Stimulated activated naive CD4-positive, alpha-beta T cell treated with Interleukin-2 at 50 U/mL for 16 hours (primary cell): ENCODE measurements around the gene UCP3.
"Not testable (repeated sequence)": the region's sequence is repeated elsewhere in the genome, so short reads cannot be mapped to it uniquely, and the experiment has no call there.

Source experiments
- DNase-seq: peaks from one replicate; lab custom pipeline; 2025; lab: John Stamatoyannopoulos, UW

UCP3 gene

DNA sequence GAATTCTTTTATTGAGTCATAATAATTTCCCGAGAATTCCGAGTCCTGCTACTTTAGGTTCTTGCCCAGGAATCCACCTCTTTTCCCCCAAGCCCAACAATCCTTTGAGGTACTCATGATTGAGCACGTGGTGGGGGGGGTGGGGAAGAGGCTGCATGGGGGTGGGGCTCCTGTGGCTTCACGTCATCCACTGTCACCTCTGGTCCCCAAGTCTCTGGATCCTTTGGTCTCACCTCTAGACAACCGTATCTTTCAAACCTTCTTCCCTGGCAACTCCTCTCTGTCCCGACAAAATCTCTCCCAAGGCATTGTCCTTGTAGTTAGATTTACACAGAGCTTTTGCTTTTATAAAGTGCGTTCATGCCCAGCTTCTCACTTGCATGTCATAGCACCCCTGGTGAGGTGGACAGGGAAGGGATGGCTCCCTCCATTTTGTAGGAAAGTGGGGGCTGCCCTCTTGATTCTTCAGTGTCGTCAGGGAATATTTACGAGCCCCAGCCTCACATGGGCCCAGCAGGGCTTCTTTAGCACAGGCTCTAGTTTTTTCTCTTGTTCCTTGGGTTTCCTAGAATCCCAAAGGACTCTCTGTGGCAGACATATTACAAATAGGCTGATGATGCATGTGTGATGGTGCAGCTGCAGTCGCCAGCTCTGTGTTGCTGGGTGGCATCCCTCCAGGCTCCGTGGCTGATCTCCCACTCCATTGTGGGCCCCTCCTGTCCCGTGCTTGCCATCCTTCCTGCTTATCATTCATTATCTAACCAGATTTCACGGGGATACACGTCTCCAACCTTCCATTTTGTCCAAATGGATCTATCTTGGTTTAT, 8.4 kb downstream of the UCP3 start:
- no peak for DNase-seq

DNA sequence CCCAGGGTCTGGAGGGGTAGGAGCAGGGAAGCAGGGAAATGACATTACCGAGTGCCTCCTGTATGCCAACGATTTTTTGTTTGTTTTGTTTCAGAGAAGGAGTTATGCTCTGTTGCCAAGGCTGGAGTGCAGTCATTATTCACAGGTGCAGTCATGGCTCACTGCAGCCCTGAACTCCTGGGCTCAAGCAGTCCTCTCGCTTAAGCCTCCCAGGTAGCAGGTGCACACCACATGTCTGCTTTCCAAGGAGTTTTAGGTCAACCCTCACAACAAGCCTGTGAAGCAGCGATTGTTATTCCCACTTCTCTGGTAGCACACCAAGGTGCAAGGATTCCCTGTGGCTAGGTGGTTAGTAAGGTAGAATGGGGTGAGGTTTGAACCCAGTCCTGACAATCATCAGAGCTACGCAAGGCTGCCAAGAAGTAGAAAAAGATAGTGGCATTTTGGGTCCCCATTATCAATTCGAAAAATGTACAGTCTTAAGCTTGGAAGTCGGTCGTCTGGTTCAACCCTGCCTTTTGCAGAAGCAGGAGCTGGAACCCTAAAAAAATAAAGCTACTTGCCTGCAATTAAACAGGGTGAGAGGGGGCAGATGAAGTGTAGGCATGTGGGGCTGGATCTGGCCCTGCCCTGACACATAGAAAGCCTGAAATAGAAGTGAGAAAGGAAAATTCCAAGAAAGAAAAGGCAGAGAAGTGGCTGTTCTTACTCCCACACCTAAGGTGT, 9.1 kb downstream of the UCP3 start:
- no peak for DNase-seq

DNA sequence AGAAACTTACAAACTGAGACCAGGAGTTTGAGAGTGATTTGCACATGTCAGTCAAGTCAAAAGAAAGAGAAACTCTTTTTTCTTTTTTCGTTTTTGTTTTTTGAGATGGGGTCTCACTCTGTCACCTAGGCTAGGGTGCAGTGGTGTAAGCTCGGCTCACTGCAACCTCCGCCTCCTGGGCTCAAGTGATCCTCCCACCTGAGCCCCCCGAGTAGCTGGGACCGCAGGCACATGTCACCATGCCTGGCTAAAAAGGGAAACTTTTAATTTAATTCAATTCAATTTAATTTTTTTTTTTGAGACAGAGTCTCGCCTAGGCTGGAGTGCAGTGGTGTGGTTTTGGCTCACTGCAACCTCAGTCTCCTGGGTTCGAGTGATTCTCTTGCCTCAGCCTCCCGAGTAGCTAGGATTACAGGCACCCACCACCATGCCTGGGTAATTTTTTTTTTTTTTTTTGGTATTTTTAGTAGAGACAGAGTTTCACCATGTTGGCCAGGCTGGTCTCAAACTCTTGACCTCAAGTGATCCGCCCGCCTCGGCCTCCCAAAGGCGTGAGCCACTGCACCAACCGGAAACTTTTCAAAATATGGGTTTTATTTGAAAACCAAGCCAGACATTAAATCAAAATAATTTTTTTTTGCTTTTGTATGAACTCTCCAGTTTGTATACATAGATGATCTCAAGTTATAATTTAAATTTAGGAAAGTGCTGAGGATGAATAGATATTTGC, 9.9 kb downstream of the UCP3 start:
- DNase-seq = no peak

DNA sequence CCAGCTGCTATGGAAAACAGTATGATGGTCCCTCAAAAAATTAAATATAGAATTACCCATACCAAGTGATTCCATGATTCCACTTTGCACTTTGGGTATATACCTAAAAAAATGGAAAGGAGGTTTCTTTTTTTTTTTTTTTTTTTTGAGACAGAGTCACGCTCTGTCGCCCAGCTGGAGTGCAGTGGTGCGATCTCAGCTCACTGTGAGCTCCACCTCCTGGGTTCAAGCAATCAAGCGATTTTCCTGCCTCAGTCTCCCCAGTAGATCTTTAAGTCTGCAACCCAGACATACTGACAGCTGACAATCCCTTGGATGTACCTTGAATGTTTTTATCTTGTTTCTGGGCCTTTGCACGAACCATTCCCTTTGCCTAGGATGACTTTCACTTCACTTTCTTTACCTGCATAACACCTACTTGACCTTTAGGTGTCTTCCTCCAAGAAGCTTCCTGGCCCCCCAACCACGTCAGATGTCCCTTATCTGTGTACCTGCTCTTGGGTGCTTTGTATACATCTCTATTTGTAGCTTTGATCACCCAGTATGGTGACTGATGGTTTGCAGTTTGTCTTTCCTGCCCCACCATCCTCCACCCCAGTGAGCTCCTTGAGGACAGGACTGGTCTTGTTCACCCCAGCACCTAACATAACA, 11.6 kb downstream of the UCP3 start:
- no peak for DNase-seq

DNA sequence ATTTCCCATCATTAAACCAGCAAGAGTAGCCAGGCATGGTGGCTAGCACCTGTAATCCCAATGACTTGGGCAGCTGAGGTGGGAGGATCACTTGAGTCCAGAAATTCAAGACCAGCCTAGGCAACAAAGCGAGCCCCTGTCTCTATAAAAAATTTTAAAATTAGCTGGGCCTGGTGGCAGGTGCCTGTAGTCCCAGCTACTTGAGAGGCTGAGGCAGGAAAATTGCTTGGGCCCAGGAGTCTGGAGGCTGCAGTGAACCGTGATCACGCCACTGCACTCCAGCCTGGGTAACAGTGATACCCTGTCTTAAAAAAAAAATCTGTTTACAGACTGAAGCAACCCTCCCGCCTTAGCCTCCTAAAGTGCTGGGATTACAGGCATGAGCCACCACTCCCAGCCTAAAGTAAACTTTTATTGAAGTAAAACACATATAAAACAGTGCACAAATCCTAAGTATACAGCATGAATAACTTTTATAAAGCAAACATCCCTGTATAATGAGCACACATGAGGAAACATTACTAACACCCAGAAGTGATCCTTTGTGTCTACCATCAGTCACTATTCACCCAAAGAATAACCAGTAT, 12.6 kb downstream of the UCP3 start:
- DNase-seq = no peak

DNA sequence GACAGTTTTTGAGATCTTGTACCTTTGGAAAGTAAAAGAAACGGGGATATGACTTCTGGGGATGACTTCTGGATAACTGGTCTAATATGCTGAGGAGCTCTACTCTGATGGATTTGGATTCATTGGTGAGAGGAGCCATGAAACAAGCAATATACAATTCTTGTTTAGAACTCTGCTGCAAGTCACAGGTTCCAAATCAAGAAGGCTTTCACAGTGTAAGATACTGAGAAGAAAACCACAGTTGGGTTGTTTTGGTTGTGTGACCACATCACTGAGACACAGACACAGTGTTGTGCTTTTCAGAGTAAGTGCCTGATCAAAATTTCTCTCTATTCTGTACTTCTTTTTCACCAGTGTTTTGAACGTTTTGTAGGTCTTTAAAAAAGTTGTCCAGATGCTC, 13.2 kb downstream of the UCP3 start:
- no peak for DNase-seq

DNA sequence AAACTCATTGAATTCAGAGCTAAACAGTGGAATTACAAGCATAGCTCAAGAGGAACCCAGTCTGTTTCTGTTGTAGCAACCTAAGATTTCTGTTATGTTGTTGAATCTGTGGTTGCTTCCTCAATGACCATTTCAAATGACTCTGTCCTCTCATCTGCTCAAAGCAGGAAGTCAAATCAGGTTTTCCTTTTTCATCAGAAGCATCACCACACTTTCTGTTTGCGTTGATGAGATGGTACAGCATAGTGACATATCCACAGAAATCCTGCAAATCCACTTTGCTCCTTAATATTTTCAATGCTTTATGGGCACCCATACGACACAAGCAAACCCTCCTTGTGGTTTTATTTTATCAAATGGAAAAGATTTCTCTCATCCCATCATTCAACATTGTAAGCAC, 13.6 kb downstream of the UCP3 start:
- DNase-seq = no peak

DNA sequence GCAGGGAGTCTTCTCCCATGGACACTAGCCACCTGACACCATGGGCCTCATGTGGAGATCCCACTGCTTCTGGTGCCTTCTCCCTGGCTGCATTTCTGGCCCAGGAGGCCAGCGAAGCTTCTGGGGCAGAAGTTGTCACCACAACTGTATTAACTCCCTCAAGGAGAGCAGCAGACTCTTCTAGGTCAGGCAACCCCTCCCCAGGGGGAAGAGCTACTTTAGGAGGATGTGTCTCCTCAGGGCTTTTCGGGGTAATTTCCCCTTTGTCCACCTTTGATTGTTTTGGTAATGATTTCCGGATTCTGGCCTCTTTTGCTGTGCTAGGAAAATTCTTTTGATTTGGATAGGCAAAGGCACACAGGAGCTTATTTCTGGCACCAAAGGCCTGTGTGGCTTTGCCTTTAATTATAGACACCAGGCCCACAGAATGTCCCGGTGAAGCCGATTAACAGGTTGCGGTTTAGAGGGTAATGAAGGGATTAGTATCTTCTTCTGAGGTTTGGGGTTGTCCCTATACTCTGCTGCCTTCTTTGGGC, 17.3 kb downstream of the UCP3 start:
- DNase-seq = no peak

DNA sequence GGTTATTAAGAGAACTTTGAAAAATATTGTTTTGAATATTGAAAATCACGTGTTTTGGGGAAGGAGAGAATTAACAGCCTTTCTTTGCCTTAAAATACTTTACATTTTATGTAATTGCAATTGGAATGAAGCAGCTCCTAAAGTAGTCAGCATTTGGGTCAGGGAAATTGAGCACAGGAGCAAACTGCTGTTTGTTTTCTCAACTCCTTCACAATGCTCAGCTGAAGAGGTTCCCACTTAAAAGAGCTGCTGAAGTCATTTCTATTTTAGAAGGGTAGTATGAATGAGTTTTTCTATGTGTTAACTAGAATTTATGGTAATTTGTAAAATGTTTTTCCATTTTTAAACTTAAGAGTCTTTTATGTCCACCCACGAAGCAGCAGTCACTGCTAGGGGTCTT, 18.2 kb downstream of the UCP3 start:
- no peak for DNase-seq

DNA sequence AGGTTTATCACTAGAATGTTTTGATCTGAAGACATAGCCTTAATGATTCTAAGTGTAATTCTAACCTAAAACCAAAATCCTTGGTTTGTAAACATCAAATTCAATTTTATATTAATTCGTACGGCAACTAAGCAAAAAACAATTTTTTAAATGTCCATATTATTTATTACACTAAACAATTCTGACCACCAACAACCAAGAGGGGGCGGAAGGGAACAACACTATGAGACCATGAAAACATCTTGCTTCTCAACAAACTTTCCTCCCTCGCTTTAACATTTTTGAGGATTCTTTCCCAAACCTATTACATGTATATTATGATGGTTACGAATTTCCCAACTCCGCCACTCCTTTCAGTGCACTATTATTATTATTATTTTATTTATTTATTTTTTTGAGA, 19.7 kb downstream of the UCP3 start:
- DNase-seq = no peak

DNA sequence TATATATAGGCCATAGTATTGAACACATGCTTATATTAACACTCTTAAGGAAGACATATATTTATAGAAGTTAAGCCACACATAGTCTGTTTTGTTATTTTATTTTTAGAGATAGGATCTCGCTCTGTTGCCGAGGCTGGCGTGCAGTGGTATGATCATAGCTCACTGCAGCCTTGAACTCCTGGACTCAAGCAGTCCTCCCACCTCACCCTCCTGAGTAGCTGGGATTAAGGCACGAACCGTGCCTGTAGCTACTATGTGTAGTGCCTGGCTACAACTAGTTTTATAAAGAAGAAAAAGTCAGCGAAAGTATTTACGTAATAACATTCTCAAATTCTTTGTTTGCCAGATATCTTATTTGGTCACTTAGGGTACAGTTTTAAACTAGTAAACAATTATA, 20.7 kb downstream of the UCP3 start:
- no peak for DNase-seq

DNA sequence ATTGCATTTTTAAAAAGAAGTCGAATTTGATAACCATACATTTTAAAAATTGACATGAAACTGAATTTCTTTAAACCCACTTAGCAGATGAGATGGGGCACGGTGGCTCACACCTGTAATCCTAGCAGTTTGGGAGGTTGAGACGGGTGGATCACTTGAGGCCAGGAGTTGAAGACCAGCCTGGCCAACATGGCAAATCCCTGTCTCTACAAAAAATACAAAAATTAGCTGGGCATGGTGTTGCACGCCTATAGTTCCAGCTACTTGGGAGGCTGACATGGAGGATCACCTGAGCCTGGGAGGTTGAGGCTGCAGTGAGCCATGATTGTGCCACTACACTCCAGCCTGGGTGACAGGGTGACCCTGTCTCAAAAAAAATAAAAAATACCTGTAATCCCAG, 23.2 kb downstream of the UCP3 start:
- not testable (repeated sequence) for DNase-seq

DNA sequence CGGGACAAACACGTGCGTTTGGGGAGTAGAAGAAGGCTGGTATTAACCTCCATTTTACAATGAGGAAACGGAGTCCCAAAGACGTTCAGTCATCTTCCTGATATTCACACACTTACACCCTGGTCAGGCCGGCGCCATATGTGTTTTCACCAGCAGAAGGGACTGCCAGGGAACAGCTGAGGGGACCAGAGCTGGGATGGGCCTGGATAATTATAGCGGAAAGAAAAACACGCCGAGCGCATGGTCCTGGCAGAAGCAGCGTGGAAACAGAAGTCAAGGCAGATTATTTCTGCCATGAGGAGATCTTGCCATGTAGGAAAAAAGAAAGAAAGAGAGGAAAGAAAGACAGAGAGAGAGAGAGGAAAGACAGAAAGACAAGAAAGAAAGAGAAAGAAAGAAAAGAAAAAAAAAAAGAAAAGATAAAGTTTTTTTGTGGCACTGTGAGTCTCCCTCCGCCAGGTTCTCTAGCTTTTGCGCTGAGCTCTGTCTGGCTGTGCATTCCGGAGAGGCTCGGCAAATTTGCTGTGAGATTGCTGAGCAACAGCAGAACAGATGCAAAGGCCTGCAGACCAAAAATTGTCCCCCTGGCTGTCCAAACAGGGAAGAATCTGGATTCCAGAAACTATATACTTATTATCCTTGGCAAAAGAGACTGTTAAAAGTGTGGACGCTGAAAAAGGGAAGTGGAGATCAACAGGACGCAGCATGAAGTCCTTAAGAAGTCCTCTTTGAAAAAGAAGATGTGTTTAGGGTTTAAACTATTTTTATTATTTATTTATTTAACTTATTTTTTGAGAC, 24.9 kb downstream of the UCP3 start:
- DNase-seq = no peak

DNA sequence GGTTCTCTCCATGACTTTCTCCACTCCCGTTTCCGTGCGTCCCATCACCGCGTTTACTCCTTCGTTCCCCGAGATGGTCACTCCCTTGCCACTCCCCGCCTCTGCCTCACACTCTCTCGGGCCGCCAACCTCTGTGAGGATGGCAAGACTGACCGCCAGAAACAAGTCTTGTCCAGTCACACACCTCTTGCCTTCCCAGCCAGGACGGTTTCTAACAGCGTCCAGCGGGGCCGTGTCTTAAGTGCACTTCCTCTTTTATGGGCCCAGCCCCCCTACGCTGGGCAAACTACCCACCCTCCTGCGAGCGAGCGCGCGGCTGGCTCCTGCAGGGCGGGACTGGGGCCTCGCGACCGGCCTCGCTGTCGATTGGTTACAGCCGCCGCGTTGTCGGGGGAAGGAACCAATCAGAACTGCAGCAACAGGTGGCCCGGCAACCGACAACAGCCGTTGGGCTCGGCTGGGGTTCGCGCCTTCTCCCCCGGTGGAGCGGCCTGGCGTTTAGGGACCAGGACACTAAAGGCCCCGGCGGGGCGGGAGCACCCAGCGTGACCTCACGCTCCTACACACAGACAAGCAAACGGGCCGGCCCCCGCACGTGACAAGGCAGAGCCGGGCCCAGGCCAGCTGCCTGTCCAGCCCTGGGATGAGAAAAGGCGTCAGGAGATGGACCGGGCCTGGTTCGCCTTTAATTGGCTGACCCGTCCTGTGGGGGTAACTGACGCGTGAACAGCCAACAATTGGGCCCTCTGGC, 25.7 kb downstream of the UCP3 start:
- peak; percentile 93 for DNase-seq

DNA sequence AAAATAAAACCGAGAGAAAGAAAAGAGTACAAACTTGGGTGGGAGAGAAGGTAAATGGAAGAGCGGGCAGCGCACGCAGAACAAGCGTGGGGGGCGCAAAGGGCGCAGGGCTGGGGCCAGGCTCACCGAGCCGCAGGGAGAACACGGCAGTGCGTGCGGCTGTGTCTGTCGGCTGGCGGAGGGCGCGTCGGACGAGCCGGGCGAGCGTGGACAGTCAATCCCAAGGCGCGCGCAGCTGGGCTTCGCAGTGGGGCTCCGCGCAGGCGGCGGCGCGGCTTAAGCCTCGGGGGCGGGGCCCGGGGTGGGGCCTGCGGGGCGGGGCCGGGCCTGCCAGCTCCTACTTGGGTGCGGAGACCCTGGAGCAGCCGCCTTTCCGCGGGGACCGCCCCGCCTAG, 26.3 kb downstream of the UCP3 start, which contains the start of gene UCP2:
Gene UCP2 (minus strand): TSS at position 249 of the 395 bp plus-strand sequence. CDS start 4,465 bp downstream, outside the sequence.
- DNase-seq = peak; percentile 83

DNA sequence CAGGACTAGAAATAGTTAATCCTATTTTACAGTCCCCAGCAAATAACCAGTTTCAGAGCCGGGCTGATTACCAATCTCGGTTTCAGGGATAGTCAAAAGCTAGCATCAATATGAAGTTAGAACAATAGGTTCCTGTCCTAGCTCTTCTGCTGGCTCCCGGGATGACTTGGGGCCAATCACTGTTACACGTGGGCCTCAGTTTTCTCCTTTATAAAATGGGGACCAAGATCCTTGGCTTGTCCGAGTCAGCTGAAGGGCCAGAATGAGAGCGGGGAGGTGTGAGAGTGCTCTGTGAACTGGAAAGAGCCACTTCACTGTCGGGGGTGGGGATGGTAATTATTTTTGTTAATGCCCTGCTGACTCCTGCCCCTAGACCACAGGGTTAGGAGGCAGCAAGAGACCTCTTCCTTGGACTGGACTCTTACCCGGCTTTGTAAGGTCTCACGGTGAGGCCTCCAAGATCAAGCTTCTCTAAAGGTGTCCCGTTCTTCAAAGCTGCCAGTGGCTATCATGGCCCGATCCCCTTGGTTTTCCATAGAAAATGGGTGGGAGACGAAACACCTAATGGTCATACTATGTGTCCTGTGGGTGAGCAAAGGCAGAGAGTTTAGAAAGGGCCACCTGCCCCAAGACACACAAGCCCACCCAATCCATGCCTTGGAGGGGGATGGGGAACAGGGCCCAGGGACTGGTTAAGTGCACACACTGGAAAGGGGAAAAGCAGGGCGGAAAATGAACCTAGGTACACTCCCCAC, 27.7 kb downstream of the UCP3 start:
- DNase-seq = no peak

DNA sequence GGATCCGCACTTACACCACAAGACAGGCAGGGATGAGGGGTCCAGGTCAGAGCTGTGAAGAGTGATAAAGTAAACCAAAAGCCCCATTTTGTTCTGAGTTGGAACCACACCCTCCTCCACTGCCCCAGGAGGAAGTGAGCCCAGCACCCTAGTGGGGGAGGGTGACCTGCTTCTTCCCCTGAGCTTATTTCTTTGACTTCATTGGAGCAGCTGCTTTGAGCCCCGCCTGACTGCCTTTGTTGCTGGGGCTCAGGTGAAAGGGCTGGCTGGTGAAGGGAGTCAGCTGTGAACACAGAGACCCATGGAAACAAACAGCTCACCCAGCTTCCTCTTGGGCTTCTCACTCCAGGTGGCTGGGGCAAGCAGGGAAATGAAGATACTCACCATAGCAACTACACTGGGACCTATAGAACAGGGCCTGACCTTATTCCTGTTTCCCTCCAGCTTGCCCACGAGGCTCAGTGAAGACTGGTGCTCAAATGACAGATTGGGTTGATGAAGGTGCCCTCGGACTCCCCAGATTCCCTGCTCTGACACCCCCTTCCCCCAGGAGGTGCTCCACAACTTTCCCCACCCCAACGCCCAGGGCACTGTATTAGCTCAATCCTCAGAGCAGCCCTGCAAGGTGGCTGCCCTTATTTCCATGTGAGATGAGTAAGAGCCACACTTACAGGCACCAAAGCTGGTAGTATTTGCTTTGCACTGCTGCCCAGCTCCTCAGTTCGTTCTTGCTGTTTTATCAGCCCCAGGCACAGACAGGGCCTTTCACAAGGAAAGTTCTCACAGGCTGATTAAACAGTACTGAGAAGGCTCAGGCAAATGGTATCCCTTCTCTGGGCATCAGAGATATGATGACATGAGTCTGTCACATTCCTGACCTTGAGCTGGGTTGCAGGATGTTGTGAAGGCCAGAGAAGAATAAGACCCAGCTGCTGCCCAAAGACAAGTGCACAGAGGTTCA, 28.6 kb downstream of the UCP3 start:
- DNase-seq = peak; percentile 66

DNA sequence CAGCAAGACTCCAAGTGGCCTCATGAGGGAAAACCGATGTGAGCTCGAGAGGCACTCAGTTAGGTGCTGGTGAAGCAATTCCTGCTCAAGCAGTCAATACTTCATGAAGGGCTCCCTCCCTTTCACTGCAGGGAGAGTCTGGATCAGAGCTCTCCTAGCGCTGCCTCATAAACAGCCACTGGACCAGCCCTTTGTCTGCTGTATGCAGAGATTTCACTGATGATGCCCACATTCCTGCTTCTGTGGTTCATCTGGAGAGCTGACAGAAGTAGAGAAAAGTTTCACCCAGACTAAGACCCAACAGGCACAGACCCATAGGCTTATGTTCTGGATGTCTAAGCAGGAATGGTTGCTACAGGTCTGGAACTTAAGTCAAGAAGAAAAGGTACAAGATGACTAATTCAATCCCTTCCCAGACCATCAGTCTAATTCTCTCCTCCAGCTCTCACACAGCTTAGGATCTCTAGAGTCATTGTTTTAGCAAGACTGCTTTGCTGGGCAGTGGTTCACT, 30.3 kb downstream of the UCP3 start:
- DNase-seq = no peak
